ENCODE results near the gene FAXC.

The FAXC gene

DNA sequence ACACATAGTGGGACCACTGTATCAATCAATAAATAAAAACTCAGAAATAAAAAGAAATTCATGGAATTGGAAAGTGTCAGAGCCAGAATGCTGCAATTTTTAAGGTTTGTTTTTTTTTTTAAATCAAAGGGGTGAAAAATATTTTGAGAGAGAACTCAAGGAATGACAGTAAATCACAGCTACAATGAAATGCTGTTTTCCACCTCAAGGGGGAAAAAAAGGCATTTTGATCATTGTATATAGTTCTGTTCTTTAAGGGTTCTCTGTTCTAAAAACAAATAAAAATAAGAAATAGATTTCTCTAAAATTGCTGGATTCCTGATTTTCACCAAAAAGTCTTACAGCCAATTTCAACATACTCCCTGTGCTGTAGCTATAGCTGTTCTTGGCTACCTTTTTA lies 24.5 kb downstream of the FAXC start:
- DNase-seq (ENCODE audit: low spot score): no peak
- Mint-ChIP-seq H3K9me3 (no peaks in the 10 kb centered on the region), H3K36me3 (ENCODE audit: low read depth) (no peaks in the 10 kb centered on the region), H3K27ac (no peak overlapping the region), H3K4me3 (no peak overlapping the region), H3K27me3 (ENCODE audit: low read depth) (peaks cover 5% of the 10 kb centered on the region), H3K4me1 (ENCODE audit: low read depth) (peaks cover 2% of the 10 kb centered on the region)

DNA sequence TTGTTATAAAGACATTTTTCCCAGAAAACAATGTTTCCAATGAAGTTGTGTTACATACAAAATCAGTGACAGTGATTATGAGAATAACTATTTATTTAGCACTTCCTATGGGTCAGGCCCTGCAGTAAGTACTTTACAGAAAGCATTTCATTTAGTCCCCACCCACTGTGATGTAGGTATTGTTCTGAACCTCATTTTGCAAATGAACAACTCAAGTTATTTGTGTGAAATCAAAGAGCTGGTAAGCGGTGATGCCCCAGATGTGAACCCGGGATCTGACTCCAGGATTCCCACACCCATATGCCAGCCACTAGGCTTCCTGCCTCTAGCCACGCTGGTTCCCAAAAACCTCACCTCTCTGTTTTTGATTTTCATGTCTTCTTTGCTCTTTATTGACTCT lies 30.9 kb downstream of the FAXC start:
- Mint-ChIP-seq H3K27ac (no peak overlapping the region), H3K27me3 (ENCODE audit: low read depth) (peaks cover 11% of the 10 kb centered on the region), H3K9me3 (no peaks in the 10 kb centered on the region), H3K4me3 (no peak overlapping the region), H3K4me1 (ENCODE audit: low read depth) (no peaks in the 10 kb centered on the region), H3K36me3 (ENCODE audit: low read depth) (no peaks in the 10 kb centered on the region)
- DNase-seq (ENCODE audit: low spot score): no peak

DNA sequence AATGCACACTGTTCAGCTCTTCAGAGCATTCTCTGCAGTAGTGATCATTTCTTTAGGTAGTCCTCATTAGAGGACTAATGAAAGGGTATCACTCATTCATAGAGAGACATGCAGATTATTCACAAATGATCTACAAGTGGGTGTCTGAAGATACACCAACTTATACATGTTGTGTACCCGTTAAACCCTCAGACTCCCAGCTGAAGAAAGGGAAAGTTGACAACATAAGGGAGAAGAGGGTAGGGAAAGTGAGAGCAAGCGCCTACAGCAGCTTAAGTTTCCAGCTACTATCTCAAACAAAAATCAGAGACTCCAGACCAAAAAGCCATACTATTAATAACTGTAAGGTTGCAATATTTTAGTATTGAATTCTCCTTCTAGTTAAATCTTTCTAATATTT lies 37.1 kb downstream of the FAXC start:
- no peak overlapping the region for H3K27ac Mint-ChIP-seq
- no peaks in the 10 kb centered on the region for H3K36me3 Mint-ChIP-seq (ENCODE audit: low read depth)
- H3K4me3 Mint-ChIP-seq: no peak overlapping the region
- peaks cover 13% of the 10 kb centered on the region for H3K27me3 Mint-ChIP-seq (ENCODE audit: low read depth)
- no peaks in the 10 kb centered on the region for H3K4me1 Mint-ChIP-seq (ENCODE audit: low read depth)
- no peak for DNase-seq (ENCODE audit: low spot score)
- no peaks in the 10 kb centered on the region for H3K9me3 Mint-ChIP-seq

DNA sequence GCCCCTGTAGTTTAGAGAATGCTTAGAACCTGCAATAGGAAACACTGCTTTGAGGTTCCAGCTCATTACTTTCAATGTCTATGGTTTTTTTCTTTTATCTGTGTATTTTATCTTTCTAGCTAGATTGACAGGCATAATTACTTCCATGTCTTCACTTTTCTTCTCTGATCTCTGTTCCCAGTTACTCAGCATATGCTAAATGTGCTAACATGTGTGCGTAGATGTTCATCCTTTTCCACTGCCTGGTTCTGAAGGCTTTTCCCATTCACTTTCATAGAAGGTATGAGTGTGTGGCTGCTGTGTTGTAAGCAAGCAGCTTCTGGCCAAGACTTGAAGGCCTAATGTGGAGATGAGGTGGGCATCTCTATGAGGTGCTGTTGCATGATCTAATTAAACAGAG lies 38.9 kb downstream of the FAXC start:
- Mint-ChIP-seq H3K27me3 (ENCODE audit: low read depth) (peaks cover 14% of the 10 kb centered on the region), H3K4me1 (ENCODE audit: low read depth) (no peaks in the 10 kb centered on the region), H3K27ac (no peak overlapping the region), H3K36me3 (ENCODE audit: low read depth) (no peaks in the 10 kb centered on the region), H3K9me3 (no peaks in the 10 kb centered on the region), H3K4me3 (no peak overlapping the region)
- DNase-seq (ENCODE audit: low spot score): no peak

DNA sequence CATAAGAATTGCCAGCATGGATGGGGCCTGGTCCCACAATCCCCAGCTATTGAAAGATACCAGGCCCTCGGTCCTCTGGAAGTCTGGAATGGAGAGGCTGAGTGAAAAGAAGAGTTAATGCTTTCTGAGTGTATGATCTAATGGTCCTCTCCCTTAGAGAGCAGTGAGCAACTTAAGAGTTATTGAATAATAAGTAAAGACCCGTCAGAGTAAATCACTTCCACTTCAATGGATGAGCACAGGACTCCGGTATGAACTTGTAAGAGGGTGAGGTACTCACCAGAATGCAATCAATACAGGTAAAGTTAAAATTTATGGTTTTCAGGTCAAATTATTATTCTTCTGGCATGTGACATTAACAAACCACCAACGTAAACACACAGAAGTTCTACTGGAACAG lies 39.9 kb downstream of the FAXC start:
- Mint-ChIP-seq H3K9me3 (no peaks in the 10 kb centered on the region), H3K27ac (no peak overlapping the region), H3K36me3 (ENCODE audit: low read depth) (no peaks in the 10 kb centered on the region), H3K27me3 (ENCODE audit: low read depth) (peaks cover 14% of the 10 kb centered on the region), H3K4me3 (no peak overlapping the region), H3K4me1 (ENCODE audit: low read depth) (no peaks in the 10 kb centered on the region)
- no peak for DNase-seq (ENCODE audit: low spot score)

DNA sequence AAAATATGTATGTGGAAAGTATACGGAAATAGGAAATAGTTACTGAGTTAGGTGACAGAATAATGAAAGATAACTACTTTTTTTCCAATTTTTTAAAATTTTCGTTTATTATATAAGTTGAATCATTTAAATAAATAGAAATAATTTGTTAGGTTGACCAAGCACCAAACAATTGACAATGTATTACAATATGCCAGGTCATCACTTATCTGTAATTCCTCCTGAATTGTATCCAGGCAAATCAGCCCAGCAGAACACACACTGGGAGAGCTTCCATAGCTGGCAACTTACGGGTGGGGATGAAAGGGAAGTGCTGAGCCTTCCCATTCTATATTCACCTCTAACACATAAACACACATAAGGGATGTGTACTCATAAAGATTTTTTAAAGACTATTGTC lies 40.7 kb downstream of the FAXC start:
- Mint-ChIP-seq H3K27ac (no peak overlapping the region), H3K36me3 (ENCODE audit: low read depth) (no peaks in the 10 kb centered on the region), H3K4me3 (no peak overlapping the region), H3K9me3 (no peaks in the 10 kb centered on the region), H3K4me1 (ENCODE audit: low read depth) (no peaks in the 10 kb centered on the region), H3K27me3 (ENCODE audit: low read depth) (peaks cover 8% of the 10 kb centered on the region)
- no peak for DNase-seq (ENCODE audit: low spot score)

DNA sequence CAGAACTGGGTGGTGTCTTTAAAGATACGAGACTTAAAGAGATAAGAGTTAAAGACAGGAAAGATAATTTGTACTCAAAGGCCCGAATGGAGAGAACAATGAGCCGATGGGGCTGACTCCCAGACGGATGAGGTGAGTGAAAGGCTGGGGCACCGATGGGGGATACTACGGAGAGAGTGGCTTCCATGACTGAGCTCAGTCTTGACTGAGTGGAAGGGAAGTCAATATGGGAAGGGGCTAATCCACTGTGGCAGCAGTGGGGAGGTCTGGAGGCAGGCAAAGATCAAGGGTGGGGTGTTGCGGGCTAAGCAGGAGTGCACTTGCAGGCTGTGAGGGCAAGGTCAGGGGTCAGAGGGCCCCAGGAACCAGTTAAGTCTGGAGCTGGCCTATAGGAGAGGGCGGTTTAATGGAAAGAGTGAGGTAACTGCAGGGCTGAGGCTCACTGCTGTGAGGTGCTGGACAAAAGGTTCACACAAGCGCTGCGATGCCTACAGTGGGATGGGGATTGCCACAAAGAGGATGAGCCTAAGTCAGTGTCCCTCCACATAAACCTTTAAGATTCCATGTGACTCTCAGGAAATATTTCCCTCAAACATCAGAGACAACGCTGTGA lies 42.1 kb downstream of the FAXC start:
- H3K4me3 Mint-ChIP-seq: no peak overlapping the region
- no peaks in the 10 kb centered on the region for H3K9me3 Mint-ChIP-seq
- DNase-seq (ENCODE audit: low spot score): no peak
- no peaks in the 10 kb centered on the region for H3K4me1 Mint-ChIP-seq (ENCODE audit: low read depth)
- no peaks in the 10 kb centered on the region for H3K36me3 Mint-ChIP-seq (ENCODE audit: low read depth)
- no peak overlapping the region for H3K27ac Mint-ChIP-seq
- peaks cover 8% of the 10 kb centered on the region for H3K27me3 Mint-ChIP-seq (ENCODE audit: low read depth)

DNA sequence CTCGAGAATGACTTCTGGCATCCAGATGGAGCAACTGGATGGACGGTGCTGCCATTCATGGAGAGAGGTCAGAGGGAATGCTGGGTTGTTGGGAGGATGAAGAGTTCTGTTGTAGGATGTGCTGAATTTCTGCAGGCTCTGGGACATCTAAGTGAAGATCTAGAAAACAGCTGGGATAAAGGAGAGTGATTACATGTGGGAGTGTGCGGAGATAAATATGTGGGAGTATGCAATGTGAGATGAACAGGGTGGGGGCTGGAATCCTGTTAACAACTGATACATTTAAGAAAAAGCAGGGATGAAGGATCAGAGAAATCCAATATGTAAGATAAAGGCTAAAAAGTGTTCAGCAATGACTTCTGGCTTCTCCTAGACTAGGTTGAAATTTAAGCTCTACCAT lies 43.1 kb downstream of the FAXC start:
- Mint-ChIP-seq H3K4me3 (no peak overlapping the region), H3K27me3 (ENCODE audit: low read depth) (peaks cover 3% of the 10 kb centered on the region), H3K4me1 (ENCODE audit: low read depth) (no peaks in the 10 kb centered on the region), H3K36me3 (ENCODE audit: low read depth) (no peaks in the 10 kb centered on the region), H3K9me3 (no peaks in the 10 kb centered on the region), H3K27ac (no peak overlapping the region)
- DNase-seq (ENCODE audit: low spot score): no peak

DNA sequence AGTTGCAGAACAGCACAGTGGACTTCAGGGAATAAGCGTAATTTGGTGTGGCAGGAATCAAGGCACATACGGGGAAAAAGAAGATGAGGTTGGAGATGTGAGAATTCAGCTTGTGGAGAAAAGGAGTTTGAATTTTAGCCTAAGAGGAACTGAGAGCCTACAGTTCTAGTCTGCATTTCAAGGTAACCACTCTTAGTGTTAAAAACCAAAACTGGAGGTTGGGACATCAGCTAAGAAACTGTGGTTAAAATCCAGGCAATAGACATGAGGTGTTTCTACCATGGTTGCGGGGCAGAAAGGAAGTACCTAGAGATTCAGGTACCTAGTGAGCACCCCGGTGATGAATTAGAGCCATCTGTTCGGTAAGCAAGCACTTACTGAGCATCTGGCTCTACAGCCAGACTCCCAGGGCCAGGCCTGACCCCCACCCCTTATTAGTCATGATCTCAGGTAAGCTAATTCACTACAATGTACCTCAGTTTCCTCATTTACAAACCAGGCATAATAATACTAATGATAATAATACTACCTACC lies 44.4 kb downstream of the FAXC start:
- Mint-ChIP-seq H3K4me3 (no peak overlapping the region), H3K27me3 (ENCODE audit: low read depth) (peaks cover 3% of the 10 kb centered on the region), H3K27ac (no peak overlapping the region), H3K9me3 (no peaks in the 10 kb centered on the region), H3K36me3 (ENCODE audit: low read depth) (no peaks in the 10 kb centered on the region), H3K4me1 (ENCODE audit: low read depth) (no peaks in the 10 kb centered on the region)
- DNase-seq (ENCODE audit: low spot score): no peak

DNA sequence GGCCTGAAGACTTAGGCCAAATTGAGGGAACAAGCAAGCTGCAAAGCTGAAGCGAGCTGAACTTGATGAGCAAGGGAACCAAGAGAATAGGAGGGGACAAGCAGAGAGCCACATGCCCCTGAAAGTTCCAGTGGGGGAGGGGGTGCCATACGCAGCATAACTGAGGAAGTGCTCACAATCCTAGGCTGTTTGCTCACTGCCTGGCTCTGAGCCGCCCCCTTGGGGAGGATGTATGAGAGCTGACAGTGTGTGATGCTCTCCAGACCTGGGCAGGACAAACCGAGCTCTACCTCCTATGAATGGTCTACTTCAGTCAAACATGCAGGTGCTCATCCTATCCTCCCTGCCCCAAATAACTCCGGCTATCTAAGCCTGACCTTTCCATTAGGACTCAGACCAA lies 52.1 kb downstream of the FAXC start:
- Mint-ChIP-seq H3K36me3 (ENCODE audit: low read depth) (no peaks in the 10 kb centered on the region), H3K4me1 (ENCODE audit: low read depth) (no peaks in the 10 kb centered on the region), H3K4me3 (no peak overlapping the region), H3K27me3 (ENCODE audit: low read depth) (peaks cover 3% of the 10 kb centered on the region), H3K27ac (no peak overlapping the region), H3K9me3 (no peaks in the 10 kb centered on the region)
- no peak for DNase-seq (ENCODE audit: low spot score)

DNA sequence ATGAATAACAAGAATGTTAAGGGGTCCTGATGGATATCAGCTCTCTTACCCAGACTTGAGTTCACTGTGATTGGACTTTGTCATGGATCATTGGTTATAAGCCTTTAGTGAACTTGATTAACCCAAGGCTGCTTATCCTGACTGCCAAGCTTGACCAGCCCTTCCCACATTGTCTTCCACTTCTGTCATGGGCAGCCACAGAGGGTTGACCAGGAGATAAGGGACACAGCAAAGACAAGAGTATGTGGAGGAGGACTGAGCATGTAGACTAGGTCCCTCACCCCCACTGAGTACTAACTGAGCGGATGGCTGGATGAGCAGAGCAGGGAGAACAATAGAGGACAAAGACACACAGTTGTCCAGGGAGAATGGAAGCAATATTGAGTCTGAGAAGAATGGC lies 52.5 kb downstream of the FAXC start:
- Mint-ChIP-seq H3K36me3 (ENCODE audit: low read depth) (no peaks in the 10 kb centered on the region), H3K27ac (no peak overlapping the region), H3K9me3 (no peaks in the 10 kb centered on the region), H3K4me1 (ENCODE audit: low read depth) (no peaks in the 10 kb centered on the region), H3K27me3 (ENCODE audit: low read depth) (peaks cover 3% of the 10 kb centered on the region), H3K4me3 (no peak overlapping the region)
- DNase-seq (ENCODE audit: low spot score): no peak

DNA sequence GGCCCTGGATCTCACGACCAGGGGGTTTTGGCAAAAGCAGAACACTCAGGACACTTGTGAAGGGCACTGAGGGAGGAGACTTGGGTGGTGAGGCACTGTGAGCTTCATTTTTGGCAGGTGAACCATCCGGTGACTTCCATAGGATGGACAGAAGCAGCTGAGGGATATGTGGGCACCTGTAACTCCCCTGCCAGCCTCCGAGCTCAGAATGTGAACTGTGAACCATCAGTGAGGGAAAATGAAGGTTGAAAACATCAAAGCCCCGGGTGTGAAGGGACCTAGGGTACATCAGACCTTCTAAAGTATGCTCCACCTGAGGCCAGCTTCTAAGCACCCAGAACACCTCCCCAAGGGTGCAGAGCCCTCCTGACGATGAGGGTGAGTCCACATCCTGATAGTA lies 53.2 kb downstream of the FAXC start:
- no peaks in the 10 kb centered on the region for H3K9me3 Mint-ChIP-seq
- no peak for DNase-seq (ENCODE audit: low spot score)
- no peaks in the 10 kb centered on the region for H3K36me3 Mint-ChIP-seq (ENCODE audit: low read depth)
- H3K4me1 Mint-ChIP-seq (ENCODE audit: low read depth): no peaks in the 10 kb centered on the region
- H3K27ac Mint-ChIP-seq: no peak overlapping the region
- peaks cover 3% of the 10 kb centered on the region for H3K27me3 Mint-ChIP-seq (ENCODE audit: low read depth)
- no peak overlapping the region for H3K4me3 Mint-ChIP-seq

DNA sequence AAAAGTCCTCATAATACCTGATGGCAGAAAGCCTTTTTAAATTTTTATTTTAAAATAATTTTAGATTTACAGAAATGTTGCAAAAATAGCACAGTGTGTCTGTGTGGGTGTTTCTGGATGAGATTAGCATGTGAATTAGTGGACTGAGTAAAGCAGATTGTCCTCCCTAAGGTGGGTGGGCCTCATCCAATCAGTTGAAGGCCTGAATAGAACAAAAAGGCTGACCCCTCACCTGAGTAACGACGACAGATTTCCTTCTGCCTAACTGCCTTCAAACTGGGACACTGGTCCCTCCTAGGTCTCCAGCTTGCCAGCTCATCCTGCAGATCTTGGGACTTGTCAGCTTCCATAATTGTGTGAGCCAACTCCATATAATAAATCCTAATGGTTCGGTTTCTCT lies 54.2 kb downstream of the FAXC start:
- Mint-ChIP-seq H3K4me1 (ENCODE audit: low read depth) (no peaks in the 10 kb centered on the region), H3K27me3 (ENCODE audit: low read depth) (peaks cover 3% of the 10 kb centered on the region), H3K9me3 (no peaks in the 10 kb centered on the region), H3K4me3 (no peak overlapping the region), H3K27ac (no peak overlapping the region), H3K36me3 (ENCODE audit: low read depth) (no peaks in the 10 kb centered on the region)
- no peak for DNase-seq (ENCODE audit: low spot score)

DNA sequence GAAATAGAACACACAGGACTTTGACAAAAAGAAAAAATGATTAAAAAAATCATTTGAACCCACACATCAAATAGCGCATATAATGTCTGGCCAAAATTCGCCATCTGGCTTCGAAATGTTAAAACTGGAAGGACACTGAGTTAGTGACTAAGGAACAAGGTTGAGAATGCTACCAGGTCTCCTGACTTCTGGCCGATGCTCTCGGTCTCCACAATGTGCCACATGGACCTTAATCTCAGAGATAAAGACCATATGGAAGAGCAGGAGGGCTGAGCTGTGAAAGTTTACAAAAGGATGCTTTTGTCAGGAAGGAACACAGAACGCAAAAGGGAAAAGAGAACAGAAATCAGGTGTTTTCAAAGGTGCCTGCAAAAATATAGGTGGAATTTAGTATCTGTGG lies 54.7 kb downstream of the FAXC start:
- no peak overlapping the region for H3K4me3 Mint-ChIP-seq
- DNase-seq (ENCODE audit: low spot score): no peak
- H3K27me3 Mint-ChIP-seq (ENCODE audit: low read depth): peaks cover 3% of the 10 kb centered on the region
- H3K36me3 Mint-ChIP-seq (ENCODE audit: low read depth): no peaks in the 10 kb centered on the region
- no peaks in the 10 kb centered on the region for H3K4me1 Mint-ChIP-seq (ENCODE audit: low read depth)
- H3K9me3 Mint-ChIP-seq: no peaks in the 10 kb centered on the region
- no peak overlapping the region for H3K27ac Mint-ChIP-seq

DNA sequence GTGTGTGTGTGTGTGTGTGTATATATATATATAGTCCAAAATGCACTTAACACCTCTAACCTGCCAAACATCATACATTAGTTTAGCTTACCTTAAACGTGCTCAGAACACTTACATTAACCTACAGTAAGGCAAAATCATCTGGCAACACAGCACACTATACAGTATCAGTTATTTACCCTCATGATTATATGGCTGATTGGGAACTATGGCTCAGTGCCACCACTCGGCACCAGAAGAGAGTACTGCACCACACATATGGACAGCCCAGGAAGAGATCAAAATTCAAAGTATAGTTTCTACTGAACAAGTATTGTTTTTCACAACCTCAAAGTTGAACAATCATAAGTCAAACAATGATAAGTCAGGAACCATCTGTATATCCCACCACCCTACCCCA lies 59.8 kb downstream of the FAXC start:
- H3K27me3 Mint-ChIP-seq (ENCODE audit: low read depth): peaks cover 8% of the 10 kb centered on the region
- no peak overlapping the region for H3K27ac Mint-ChIP-seq
- no peak overlapping the region for H3K4me3 Mint-ChIP-seq
- no peaks in the 10 kb centered on the region for H3K4me1 Mint-ChIP-seq (ENCODE audit: low read depth)
- no peaks in the 10 kb centered on the region for H3K9me3 Mint-ChIP-seq
- no peak for DNase-seq (ENCODE audit: low spot score)
- no peaks in the 10 kb centered on the region for H3K36me3 Mint-ChIP-seq (ENCODE audit: low read depth)

Data from T-helper 2 cell treated with Interferon-gamma antibody and Interleukin-4, amounts not matched to agents 5 μg/mL and 100 μg/mL, for 36 hours (primary cell).